Lung (tissue), 12 donors: ENCODE measurements around the gene EPAS1. TPM values are rescaled to one million over a fixed set of nuclear protein-coding genes. Genes with fewer than 3 reads are reported as not detected.

Source experiments
- ATAC-seq: fragments of 200-7000 bp; cut with Tn5 transposase; one replicate; pipeline ENCODE4 v1.9.1; 2020; ENCODE audit warnings: moderate number of reproducible peaks; ENCODE audit not compliant: insufficient read depth, low FRiP score
- DNase-seq, 3 donors: peaks; one replicate each; pipeline ENCODE4 v3.0.0-alpha.2; 2013 to 2017
- H3K27ac ChIP-seq, 2 donors: one replicate each; pipeline ENCODE4 v1.5.1; 2013; ENCODE audit warnings: mild to moderate bottlenecking in 2 of 2, moderate library complexity in 2 of 2, control low read depth in 1 of 2, inconsistent platforms in 1 of 2, low read depth in 1 of 2, low read length in 1 of 2
- H3K27me3 ChIP-seq, 3 donors: one replicate each; pipeline ENCODE4 v1.5.1; 2013; ENCODE audit warnings: low read length in 2 of 3; ENCODE audit not compliant: control insufficient read depth in 3 of 3, insufficient read depth in 3 of 3
- H3K36me3 ChIP-seq, 4 donors: one replicate each; pipeline ENCODE4 v1.5.1; 2013; ENCODE audit warnings: low read length in 4 of 4, mild to moderate bottlenecking in 1 of 4, moderate library complexity in 1 of 4; ENCODE audit not compliant: control insufficient read depth in 4 of 4, insufficient read depth in 4 of 4
- H3K4me1 ChIP-seq, 5 donors: one replicate each; pipeline ENCODE4 v1.5.1; 2013; ENCODE audit warnings: low read length in 5 of 5, mild to moderate bottlenecking in 2 of 5, moderate library complexity in 1 of 5; ENCODE audit not compliant: control insufficient read depth in 5 of 5, insufficient read depth in 5 of 5
- H3K4me3 ChIP-seq: one replicate; pipeline ENCODE4 v1.5.1; 2013; ENCODE audit warnings: mild to moderate bottlenecking, control low read depth, moderate library complexity
- H3K9ac ChIP-seq, 2 donors: one replicate each; pipeline ENCODE4 v1.5.1; 2013; ENCODE audit warnings: low read length in 2 of 2, control low read depth in 1 of 2; ENCODE audit not compliant: insufficient read depth in 1 of 2
- H3K9me3 ChIP-seq, 4 donors: one replicate each; pipeline ENCODE4 v1.5.1; 2013; ENCODE audit warnings: low read length in 3 of 4, mild to moderate bottlenecking in 1 of 4, moderate library complexity in 1 of 4; ENCODE audit not compliant: control insufficient read depth in 4 of 4, insufficient read depth in 3 of 4
- WGBS, 2 donors: extraction: QIAGEN DNeasy Blood & Tissue Kit; methylation state at CpG; one replicate each; pipeline ENCODE4 v1.1.7; 2013; 5-methylcytosine and 5-hydroxymethylcytosine counted together
- polyA plus RNA-seq, 2 donors: library from polyadenylated mRNA; stranded (reverse); fragments of 200-250 nt; gene quantifications; one replicate each; pipeline ENCODE4 v1.2.1, GENCODE V29; 2013
- total RNA-seq, 2 donors: library from RNA; depleted of rRNA in 1 of 2; stranded (reverse); fragments of >200 nt in 1 of 2; gene quantifications; one replicate each; pipeline ENCODE4 v1.2.1, GENCODE V29; 2014 to 2021
- TF ChIP-seq, protein P1 (sequence below): IDR thresholded peaks from 2 replicates; pipeline ENCODE4 v1.5.1; 2012; ENCODE audit warnings: mild to moderate bottlenecking; ENCODE audit errors: control extremely low read depth, extremely low read depth
- donor health status: control.
- donor health status: control.
- donor health status: Bipolar disorder and iron deficiency.
- donor health status: healthy.
- donor health status: DM: yes; HTN: yes; CAD: no.

Gene EPAS1
- total and polyA plus RNA-seq, 4 donors: 233 to 1,051 (median 381) TPM

DNA sequence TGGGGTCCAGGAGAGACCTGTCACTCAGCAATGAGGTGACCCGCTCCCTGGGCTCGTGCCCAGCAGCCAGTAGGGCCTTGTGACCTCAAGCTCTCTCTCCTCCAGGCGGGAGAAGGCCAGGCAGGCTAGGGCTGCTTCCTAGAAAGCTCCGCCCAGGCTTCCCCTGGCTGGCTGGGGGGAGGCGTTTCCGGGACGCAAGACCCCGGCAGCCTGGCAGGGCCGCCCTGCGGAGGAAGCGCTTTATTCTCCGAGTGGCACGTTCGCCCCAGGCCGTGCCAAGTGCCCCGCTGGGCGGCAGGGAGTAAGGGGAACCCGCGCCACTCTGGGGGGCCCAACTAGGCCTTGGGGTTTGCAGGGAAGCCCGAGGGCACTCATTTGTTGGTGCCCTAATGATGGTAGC, 21.2 kb upstream of the EPAS1 start:
- WGBS, 2 donors: 9 to 19% methylated on average over 19 to 20 of the region's 20 CpGs
- ATAC-seq (no peak), DNase-seq (peak; percentile 84 to 91 (median 85))
- no peaks in the 10 kb centered on the region for H3K36me3 ChIP-seq
- no peaks in the 10 kb centered on the region for H3K9me3 ChIP-seq
- TF ChIP-seq, protein P1, sequence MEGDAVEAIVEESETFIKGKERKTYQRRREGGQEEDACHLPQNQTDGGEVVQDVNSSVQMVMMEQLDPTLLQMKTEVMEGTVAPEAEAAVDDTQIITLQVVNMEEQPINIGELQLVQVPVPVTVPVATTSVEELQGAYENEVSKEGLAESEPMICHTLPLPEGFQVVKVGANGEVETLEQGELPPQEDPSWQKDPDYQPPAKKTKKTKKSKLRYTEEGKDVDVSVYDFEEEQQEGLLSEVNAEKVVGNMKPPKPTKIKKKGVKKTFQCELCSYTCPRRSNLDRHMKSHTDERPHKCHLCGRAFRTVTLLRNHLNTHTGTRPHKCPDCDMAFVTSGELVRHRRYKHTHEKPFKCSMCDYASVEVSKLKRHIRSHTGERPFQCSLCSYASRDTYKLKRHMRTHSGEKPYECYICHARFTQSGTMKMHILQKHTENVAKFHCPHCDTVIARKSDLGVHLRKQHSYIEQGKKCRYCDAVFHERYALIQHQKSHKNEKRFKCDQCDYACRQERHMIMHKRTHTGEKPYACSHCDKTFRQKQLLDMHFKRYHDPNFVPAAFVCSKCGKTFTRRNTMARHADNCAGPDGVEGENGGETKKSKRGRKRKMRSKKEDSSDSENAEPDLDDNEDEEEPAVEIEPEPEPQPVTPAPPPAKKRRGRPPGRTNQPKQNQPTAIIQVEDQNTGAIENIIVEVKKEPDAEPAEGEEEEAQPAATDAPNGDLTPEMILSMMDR: no peak
- H3K4me3 ChIP-seq: no peak overlapping the region
- H3K27me3 ChIP-seq: no peaks in the 10 kb centered on the region
- no peak overlapping the region for H3K9ac ChIP-seq
- peak overlapping the region; percentile 53 to 54 for H3K27ac ChIP-seq
- peaks cover 4 to 20% (median 11%) of the 10 kb centered on the region in 5 donors for H3K4me1 ChIP-seq

DNA sequence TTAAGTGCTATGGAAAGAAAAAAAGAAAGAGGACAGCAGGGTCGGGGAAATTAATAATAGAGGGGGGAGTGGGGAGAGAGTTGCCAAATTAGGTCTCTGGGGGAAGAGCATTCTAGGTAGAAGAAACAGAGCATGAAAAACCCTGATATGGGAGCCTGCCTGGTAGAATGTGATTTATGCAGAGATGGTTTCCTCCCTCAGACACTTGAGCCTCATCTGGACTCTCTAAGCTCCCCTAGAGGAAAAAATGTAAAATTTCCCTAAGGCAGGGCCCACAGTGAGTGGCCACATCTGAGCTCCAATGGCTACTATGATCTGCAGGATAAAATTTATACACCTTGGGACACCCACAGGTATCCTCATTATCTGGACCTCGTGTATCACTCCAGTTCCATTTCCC, 20.6 kb upstream of the EPAS1 start:
- no peaks in the 10 kb centered on the region for H3K27me3 ChIP-seq
- TF ChIP-seq, protein P1: no peak
- H3K36me3 ChIP-seq: no peaks in the 10 kb centered on the region
- 51 to 59% methylated on average over 2 of the region's 2 CpGs for WGBS, 2 donors
- H3K4me3 ChIP-seq: no peak overlapping the region
- peak overlapping the region; percentile 21 to 54 for H3K27ac ChIP-seq
- H3K4me1 ChIP-seq: peaks cover 4 to 20% (median 11%) of the 10 kb centered on the region in 5 donors
- no peak overlapping the region for H3K9ac ChIP-seq
- DNase-seq (no peak), ATAC-seq (no peak)
- no peaks in the 10 kb centered on the region for H3K9me3 ChIP-seq

DNA sequence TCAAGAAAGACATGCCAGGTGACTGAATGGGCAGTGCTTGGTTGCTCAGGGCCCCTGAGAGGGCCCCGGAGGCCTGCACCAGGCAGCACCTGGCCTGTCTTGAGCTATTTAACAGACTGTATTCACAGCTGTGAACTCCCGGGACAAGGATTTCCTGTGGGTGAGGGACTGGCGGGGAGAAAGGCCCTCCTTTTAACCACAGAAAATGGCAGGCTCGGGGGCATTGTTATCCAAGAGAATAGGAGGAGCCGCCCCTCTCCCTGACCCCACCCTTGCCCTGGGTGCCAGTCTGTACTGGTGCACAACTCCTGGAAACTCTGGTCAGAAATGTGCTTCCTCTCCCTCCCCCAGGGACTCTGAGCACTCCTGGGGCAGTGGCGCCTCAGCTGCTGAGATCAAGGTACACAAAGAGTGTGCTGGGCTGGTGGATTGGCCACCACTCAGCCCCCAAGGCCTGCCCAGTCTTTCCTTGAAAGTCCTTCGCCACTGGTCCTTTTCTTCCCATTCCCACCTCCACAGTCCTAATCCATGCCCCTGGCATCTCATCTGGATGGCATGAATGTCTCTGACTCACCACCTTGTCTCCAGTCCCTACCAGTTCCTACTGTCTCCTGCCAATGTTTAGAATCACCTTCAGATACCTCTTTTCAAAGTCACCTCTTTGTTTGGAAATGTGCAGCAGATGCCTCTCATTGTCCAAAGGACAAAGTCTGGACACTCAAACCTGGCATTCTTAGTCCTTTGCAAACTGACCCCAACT, 19.6 kb upstream of the EPAS1 start:
- H3K9ac ChIP-seq: no peak overlapping the region
- H3K27ac ChIP-seq: peak overlapping the region; percentile 17 to 49
- TF ChIP-seq, protein P1: no peak
- no peaks in the 10 kb centered on the region for H3K27me3 ChIP-seq
- 35 to 52% methylated on average over 7 of the region's 7 CpGs for WGBS, 2 donors
- DNase-seq (no peak), ATAC-seq (no peak)
- no peaks in the 10 kb centered on the region for H3K9me3 ChIP-seq
- H3K36me3 ChIP-seq: no peaks in the 10 kb centered on the region
- no peak overlapping the region for H3K4me3 ChIP-seq
- H3K4me1 ChIP-seq: peaks cover 4 to 20% (median 11%) of the 10 kb centered on the region in 5 donors
